Sigmoid colon (tissue), 4 donors: ENCODE measurements around the gene SYT17.

Source experiments
- EP300 ChIP-seq, 4 donors: sonication (generic); formaldehyde crosslinking; IDR thresholded peaks; one replicate each; pipeline ENCODE4 v1.6.1; 2017; ENCODE audit warnings: antibody characterized with exemption in 4 of 4
- POLR2A ChIP-seq, 2 donors: fragments of 450-650 bp; IDR thresholded peaks; one replicate each; pipeline ENCODE4 v1.6.1; 2016; ENCODE audit warnings: antibody characterized with exemption in 2 of 2, mild to moderate bottlenecking in 2 of 2, moderate library complexity in 2 of 2
- POLR2AphosphoS5 ChIP-seq, 4 donors: sonication (generic); formaldehyde crosslinking; IDR thresholded peaks; one replicate each; pipeline ENCODE4 v1.6.1; 2017; ENCODE audit warnings: antibody characterized with exemption in 4 of 4
- TF ChIP-seq, protein P1 (sequence below), 4 experiments: fragments of 450-650 bp in 3 of 4; fragments of 200-600 bp in 1 of 4; IDR thresholded peaks; one replicate each; pipeline ENCODE4 v1.5.1; 2016 to 2019; ENCODE audit warnings: antibody characterized with exemption in 4 of 4, mild to moderate bottlenecking in 3 of 4, moderate library complexity in 2 of 4

GRCh38 chr16:19175492-19176262 lies 7.6 kb downstream of the SYT17 start:
- TF ChIP-seq, protein P1, sequence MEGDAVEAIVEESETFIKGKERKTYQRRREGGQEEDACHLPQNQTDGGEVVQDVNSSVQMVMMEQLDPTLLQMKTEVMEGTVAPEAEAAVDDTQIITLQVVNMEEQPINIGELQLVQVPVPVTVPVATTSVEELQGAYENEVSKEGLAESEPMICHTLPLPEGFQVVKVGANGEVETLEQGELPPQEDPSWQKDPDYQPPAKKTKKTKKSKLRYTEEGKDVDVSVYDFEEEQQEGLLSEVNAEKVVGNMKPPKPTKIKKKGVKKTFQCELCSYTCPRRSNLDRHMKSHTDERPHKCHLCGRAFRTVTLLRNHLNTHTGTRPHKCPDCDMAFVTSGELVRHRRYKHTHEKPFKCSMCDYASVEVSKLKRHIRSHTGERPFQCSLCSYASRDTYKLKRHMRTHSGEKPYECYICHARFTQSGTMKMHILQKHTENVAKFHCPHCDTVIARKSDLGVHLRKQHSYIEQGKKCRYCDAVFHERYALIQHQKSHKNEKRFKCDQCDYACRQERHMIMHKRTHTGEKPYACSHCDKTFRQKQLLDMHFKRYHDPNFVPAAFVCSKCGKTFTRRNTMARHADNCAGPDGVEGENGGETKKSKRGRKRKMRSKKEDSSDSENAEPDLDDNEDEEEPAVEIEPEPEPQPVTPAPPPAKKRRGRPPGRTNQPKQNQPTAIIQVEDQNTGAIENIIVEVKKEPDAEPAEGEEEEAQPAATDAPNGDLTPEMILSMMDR (IDR thresholded peaks at IDR 0.05), result no peak
- TF ChIP-seq POLR2A (IDR thresholded peaks at IDR 0.05) (no peak), EP300 (IDR thresholded peaks at IDR 0.05) (no peak), POLR2AphosphoS5 (IDR thresholded peaks at IDR 0.05) (no peak)
